ENCODE data around the gene GPR153.

DNA sequence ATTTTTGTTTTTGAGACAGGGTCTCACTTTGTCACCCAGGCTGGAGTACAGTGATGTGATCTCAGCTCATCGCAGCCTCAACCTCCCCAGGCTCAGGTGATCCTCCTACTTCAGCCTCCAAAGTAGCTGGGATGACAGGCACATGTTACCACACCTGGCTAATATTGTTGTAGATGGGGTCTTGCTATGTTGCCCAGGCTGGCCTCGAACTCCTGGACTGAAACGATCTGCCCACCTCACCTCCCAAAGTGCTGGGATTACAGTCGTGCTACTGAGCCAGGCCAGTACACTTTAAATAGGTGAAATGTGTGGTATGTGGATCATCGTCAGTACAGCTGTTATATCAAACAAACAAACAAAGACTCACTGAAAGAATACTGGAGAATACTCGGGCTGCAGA lies 35.0 kb upstream of the GPR153 start:
- no peak for TF ChIP-seq EZH2phosphoT487 (IDR thresholded peaks at IDR 0.05; ENCODE audit: insufficient read depth, low read depth)
- TF ChIP-seq EZH2 (IDR thresholded peaks at IDR 0.05; ENCODE audit: insufficient read depth, poor library complexity, severe bottlenecking) = no peak

Measured in GM23248 (cell line).